ENCODE results near the gene CYB5B.
A peak's percentile ranks its signal among the peaks of the same experiment; 100 is the strongest.
"Not testable (repeated sequence)": the region's sequence is repeated elsewhere in the genome, so short reads cannot be mapped to it uniquely, and the experiment has no call there.

Gene CYB5B

GRCh38 chr16:69410219-69410990 lies 14.0 kb upstream of the CYB5B start:
- peak; percentile 44 for DNase-seq (ENCODE audit: low spot score)

DNA sequence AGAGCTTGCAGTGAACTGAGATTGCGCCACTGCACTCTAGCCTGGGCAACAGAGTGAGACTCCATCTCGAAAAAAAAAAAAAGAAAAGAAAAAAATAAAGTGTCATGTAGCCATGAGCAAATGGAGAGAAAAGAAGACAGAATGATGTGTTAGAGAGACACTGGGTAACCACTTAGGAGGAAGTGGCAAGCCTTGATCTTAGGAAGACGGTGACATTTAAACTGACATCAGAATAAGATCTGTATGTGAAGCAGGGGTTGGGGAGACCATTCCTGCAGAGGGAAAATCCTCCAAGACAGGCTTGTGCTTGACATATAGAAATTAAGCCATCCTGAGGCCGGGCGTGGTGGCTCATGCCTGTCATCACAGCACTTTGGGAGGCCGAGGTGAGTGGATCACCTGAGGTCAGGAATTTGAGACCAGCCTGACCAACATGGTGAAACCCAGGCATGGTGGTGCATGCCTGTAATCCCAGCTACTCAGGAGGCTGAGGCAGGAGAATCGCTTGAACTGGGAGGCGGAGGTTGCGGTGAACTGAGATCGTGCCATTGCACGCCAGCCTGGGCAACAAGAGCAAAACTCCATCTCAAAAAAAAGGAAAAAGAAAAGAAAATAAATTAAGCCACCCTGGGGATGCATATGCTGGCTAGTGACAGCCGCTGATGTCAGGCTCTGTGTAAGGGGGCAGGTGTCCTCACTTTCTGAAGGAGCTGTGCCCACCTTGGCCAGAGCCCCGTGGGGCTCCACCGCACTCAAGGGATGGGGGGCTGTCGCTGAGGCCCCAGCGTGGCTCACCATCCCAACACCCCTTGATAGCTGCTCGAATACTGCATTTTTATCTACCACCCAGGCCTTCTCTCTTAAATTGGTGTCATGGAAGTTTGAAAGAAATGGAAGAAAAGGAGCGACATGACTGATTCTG lies 13.1 kb upstream of the CYB5B start:
- no peak for DNase-seq (ENCODE audit: low spot score)

GRCh38 chr16:69412287-69412686 lies 12.1 kb upstream of the CYB5B start:
- DNase-seq (ENCODE audit: low spot score): no peak

DNA sequence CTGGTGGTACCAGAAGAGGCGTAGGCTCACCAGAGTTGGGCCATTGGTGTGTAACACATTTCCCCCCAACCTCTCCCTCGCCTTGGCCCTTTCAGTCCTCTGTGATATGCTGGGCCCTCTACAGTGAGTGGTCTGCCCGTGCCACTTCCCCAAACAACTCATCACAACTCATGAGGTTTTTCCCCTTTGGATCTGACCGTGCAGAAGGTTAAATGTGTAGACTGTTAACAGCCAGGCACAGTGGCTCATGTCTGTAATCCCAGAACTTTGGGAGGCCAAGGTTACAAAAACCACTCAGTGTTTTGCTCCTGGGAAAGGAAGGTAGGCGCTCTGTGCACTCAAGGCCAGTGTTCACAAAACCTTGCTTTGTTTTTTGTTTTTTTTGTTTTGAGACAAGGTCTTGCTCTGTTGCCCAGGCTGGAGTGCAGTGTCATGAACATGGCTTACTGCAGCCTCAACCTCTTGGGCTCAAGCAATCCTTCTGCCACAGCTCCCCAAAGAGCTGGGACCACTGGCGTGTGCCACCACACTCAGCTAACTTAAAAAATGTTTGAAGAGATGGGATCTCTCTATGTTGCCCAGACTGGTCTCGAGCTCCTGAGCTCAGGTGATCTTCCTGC lies 11.3 kb upstream of the CYB5B start:
- no peak for DNase-seq (ENCODE audit: low spot score)

DNA sequence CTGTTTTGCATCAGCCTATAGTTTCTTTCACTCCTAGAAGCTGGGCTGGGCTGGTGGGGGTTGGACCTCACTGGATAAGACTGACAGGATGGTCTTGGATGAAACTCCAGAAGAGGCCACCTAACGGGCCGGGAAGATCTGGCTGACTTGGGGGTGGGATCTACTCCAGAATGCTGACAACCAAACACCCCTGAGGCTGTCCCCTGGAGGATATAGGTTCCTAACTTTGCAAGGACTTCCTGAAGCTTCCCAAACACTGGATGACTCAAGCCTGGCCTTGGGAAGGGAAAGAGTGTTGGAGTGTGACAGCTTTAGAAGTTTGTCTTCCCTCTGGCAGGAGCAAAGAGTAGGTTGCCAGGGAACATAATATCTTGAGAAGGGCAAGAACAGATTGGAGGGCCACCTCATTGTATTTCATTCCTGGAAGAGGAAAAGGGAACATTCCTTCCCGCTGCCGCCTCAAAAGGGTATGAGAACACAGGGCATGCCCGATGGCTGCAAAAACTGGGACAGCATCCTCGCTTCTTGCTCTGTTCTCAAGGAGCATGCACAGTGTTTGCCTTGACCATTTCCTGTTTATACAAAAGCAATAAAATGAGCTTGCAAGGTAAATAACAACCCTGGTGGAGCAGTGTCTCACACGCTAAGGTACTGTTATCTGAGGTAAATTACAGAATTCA lies 6.8 kb upstream of the CYB5B start:
- DNase-seq (ENCODE audit: low spot score): peak; percentile 82

GRCh38 chr16:69419956-69420355 lies 4.5 kb upstream of the CYB5B start:
- DNase-seq (ENCODE audit: low spot score): no peak

- DNase-seq (ENCODE audit: low spot score): no peak
Measured at GRCh38 chr16:69423189-69423588, 1.2 kb upstream of the CYB5B start.

DNA sequence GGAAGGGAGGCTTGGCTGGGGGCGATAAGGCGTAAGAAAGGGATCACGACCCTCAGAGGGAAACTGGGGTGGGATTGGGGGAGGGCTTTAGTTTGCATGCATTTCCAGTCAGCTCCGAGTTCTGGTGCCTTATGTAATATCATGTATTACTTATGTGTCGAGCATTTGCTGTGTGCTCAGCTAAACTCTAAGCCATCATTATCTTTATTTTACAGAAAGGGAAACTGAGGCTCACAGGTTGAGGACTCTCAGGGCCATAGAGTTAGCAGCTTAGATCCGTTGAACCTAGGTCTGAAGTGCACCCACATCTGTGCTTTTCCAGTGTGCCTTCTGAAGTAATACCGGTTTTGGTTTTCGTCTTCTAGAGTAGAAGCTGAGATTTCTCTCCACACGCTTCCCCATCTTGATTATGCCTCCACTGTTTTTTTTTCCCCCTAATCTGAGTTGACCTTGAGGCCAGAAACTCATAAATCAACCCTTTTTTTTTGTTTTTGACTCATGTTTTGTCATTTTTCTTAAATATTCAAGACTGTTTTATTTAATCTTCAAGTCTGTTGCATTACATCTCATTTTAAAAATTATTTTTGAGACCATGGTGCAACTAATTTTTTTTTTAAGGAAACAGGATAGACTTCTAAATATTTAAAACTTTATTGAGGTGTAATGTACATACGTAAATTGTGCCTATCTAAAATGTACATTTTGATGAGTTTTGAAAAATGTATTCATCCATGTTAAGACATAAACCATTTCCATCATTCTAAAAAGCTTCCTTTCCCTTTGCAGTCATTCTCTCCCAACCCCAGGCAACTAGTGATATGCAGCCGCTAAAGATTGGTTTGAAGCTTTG lies 741 bp downstream of the CYB5B start:
- DNase-seq (ENCODE audit: low spot score): peak; percentile 15

GRCh38 chr16:69428652-69429051 lies 4.2 kb downstream of the CYB5B start:
- DNase-seq (ENCODE audit: low spot score): no peak

DNA sequence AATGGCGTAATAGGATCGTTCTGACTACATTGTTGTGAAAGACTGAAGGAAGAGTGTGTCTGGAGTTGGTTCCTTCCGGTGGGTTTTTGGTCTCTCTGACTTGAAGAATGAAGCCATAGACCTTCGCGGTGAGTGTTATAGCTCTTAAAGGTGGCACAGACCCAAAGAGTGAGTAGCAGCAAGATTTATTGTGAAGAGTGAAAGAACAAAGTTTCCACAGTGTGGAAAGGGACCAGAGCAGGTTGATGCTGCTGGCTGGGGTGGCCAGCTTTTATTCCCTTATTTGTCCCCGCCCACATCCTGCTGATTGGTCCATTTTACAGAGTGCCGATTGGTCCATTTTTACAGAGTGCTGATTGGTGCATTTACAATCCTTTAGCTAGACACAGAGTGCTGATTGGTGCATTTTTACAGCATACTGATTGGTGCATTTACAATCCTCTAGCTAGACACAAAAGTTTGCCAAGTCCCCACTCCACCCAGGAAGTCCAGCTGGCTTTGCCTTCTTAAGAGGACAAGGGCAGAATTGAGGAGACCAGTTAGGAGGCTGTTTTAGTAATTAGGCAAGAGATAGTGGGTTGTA lies 4.7 kb downstream of the CYB5B start:
- DNase-seq (ENCODE audit: low spot score): not testable (repeated sequence)

DNA sequence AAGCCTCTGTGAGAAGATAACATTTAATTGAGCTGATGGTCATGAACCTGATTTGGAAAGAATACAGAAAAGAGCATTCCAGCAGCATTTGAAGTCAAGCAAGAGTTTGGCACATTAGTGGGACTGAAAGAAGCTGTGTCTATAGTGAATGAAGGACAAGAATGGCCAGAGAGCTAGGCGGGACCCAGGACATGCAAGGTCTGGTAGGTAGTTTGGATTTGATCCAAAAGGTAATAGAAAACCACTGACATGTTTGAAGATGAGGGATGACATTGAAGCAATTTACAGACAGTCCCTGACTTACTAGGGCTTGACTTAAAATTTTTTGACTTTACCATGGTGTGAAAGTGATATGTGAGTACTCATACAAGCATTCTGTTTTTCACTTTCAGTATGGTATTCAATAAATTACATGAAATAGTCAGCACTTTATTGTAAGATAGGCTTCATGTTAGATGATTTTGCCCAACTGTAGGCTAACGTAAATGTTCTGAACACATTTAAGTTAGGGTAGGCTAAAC lies 7.6 kb downstream of the CYB5B start:
- no peak for DNase-seq (ENCODE audit: low spot score)

- no peak for DNase-seq (ENCODE audit: low spot score)
Measured at GRCh38 chr16:69434066-69434465, 9.6 kb downstream of the CYB5B start.

DNA sequence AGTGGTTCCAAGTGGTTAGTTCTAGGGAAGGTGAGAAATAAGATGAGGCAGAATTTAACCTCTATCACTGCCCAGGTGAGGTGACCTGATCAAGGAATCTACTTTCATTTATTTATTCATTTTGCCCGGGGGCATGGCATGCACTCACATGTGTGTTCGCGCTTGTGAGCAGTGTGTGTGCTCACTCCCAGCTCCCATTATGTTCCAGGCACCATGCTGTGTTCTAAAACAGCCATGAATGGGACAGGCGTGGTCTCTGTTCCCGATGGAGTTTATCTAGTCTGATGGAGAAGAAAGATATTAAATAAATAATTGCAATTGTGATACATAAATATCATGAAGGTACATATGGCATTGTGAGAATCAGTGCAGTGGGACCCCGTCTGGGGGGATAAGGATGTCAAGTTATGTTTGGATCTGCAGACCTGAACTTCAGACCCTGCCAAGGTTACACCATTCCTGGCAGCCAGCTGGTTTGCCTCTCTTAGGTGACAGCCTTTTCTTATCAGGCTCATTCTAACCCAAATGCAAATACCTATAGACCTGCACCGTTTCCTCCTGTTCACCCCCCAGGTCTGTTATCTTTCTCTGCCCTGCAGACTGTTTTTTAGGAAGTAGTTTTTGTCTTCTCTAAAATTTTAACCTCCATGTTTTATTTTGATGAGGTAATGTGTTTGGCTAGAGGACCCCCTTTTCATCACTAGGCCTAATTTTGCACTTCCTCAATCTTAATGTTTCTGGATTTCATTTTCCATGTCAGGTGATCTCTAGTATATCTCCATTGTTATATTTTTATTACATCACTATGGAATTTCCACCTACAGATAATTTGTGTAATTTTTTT lies 11.8 kb downstream of the CYB5B start:
- no peak for DNase-seq (ENCODE audit: low spot score)

GRCh38 chr16:69436896-69437295 lies 12.5 kb downstream of the CYB5B start:
- DNase-seq (ENCODE audit: low spot score): no peak

GRCh38 chr16:69438465-69438864 lies 14.0 kb downstream of the CYB5B start:
- no peak for DNase-seq (ENCODE audit: low spot score)

DNA sequence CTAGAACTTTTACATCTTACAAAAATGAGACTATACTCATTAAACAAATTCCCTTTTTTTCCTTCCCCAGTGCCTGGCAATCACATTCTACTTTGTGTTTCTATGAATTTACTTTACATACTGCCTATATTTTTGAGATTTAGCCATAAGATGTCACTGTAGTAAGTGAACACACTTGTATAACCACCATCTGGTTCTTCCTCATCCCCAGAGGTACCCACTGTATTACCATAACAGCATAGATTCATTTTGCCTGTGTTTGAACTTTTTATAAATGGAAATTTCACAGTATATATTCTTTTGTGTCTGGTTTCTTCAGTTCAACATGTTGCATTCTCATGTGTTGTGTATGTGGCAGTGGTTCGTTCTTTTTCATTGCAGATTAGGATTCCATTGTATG lies 15.8 kb downstream of the CYB5B start:
- DNase-seq (ENCODE audit: low spot score): no peak

GRCh38 chr16:69441030-69441429 lies 16.6 kb downstream of the CYB5B start:
- DNase-seq (ENCODE audit: low spot score): not testable (repeated sequence)

DNA sequence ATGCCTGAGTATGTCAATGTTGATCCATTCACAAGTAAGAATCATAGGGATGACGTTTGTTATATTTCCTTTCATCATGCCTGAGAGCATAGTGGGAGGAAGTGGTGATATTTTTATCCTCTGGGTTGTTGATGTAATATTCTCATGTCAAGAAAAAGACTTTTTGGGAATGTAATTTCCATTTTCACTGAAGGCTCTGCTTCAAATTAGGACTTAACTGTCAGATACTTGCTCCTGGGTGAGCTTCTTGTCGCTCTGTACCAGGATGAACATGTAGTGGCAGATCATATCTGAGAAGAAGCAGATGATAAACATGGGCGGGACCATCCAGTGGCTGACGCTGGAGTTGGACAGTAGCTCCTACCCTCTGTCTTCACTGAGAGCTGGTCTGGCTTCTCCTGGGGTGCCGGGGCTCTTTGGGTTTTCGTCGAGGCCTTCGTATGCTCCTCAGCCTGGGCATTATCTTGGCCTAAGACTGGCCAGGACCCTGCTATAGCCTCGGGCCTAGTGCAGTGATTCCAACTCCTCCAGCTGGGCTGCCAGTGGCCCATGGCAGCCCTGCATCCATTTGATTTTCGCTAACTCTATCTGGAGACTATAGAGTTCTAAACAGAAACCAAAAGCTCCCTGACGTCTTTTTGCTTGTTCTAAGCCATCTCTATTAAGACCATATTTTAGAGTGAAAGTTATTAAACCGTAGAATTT lies 19.7 kb downstream of the CYB5B start:
- no peak for DNase-seq (ENCODE audit: low spot score)

Data from kidney tubule cell (primary cell).